GM18858 (cell line): ENCODE measurements around the gene MICA.
"Not testable (repeated sequence)": the region's sequence is repeated elsewhere in the genome, so short reads cannot be mapped to it uniquely, and the experiment has no call there.

ENCODE experiments used
- ATAC-seq: cut with Tn5 transposase; IDR thresholded peaks from one replicate; pipeline ENCODE4 v1.9.1; 2021; ENCODE audit not compliant: unreplicated experiment

MICA gene

GRCh38 chr6:31381666-31382065 lies 21.7 kb upstream of the MICA start:
- ATAC-seq = no peak

- no peak for ATAC-seq
Observed at GRCh38 chr6:31383149-31383548, 20.2 kb upstream of the MICA start.

- no peak for ATAC-seq
Observed at GRCh38 chr6:31385041-31385440, 18.4 kb upstream of the MICA start.

DNA sequence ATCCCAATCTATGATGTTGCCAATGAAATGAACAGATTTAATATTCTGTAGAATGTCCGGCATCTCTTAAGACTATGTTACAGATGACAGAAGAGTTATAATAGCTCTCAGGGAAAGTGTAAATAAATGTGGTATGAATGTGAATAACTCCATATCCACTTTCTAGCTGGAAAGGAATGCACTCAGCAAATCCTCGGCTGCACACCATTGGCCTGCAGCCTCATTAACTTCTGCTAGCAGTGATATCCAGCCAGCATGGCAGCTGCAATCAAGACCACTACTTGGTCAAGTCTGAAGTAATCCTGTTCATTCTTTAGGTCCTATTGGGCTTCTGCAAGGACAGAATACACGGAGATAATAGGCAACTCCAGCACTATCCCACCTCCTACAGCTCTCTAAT lies 17.3 kb upstream of the MICA start:
- ATAC-seq = no peak

- no peak for ATAC-seq
Observed at GRCh38 chr6:31386977-31387376, 16.4 kb upstream of the MICA start.

GRCh38 chr6:31388916-31389801 lies 14.2 kb upstream of the MICA start:
- not testable (repeated sequence) for ATAC-seq

DNA sequence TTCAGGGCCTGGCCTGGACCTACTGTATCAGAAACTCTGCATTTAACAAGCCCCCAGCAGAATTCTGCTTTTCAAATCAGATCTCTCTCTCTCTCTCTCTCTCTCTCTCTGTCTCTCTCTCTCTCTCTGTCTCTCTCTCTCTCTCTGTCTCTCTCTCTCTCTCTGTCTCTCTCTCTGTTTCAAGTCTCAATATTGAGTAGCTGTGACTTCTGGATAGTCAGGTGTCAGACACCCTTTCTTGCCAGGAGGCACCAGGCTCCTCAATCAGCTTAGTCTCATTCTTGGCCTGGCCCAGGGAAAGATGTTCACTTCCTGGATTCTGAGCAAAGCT lies 13.6 kb upstream of the MICA start:
- not testable (repeated sequence) for ATAC-seq

DNA sequence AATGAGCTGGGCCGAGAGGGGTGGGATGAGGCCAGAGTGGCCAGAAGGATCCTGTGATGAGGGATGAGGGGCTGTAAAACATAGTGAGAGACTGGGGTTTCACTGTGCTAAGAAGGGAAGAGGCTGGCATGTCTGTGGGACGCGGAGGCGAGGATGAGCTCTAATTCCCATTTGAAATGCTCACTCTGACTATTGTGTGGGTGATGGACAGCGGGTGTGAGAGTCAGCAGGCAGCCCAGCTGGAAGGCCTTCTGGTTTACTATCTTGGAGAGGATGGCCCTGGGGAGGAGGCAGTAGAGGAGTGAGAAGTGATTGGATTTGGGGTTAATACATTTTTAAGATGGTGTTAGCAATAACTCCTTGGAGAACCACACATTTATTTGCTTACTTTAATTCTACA lies 9.5 kb upstream of the MICA start:
- ATAC-seq = no peak

- no peak for ATAC-seq
Observed at GRCh38 chr6:31394381-31394780, 9.0 kb upstream of the MICA start.

DNA sequence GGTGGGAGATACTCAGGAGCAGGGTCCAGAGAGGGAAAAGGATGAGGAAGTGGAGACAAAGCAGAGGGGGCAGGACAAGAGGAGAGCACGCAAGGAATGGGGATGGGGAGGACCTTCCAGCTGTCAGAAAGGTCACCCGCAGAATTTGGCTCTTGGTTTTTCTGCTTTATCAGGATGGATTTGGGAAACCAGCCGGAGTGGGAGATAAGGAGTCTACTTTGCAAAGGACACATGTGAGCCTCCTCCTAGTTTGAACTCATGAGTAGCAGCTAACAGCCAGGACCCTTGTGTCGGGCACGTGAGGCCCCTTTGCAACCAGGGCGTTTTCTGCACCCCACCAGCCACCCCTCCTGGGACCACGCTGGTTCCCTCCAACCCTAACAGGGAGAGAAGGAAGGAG lies 7.6 kb upstream of the MICA start:
- ATAC-seq = no peak

GRCh38 chr6:31396422-31397152 lies 6.8 kb upstream of the MICA start:
- peak; percentile 47 for ATAC-seq

GRCh38 chr6:31397153-31397499 lies 6.3 kb upstream of the MICA start:
- ATAC-seq = not testable (repeated sequence)

DNA sequence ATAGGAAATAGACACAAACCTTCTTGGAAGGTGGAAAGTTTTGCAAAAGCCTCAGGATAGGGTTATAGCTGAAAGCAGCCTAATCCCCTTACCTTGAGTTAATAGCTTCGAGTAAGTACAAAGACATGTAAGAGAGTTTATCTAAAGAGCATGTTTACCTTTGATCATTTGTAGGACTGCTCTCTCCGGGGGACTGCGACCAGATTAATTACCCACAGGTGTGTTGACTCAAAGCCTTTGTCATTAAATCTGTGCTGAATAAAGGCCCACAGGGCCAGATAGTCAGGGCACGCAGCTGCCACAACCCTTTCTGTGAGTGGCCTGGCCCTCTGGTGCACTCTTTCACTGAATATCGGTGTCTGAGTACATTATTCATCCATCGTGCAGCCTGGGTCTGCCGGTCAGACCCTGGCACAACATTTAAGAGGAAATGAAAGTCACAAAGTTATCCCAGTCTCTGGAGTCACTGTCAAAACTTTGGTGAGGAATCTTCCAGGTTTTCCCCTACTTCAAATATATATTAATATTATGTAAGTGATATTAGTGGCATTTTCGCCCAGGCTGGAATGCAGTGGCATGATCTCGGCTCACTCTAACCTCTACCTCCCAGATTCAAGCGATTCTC lies 5.4 kb upstream of the MICA start:
- no peak for ATAC-seq

DNA sequence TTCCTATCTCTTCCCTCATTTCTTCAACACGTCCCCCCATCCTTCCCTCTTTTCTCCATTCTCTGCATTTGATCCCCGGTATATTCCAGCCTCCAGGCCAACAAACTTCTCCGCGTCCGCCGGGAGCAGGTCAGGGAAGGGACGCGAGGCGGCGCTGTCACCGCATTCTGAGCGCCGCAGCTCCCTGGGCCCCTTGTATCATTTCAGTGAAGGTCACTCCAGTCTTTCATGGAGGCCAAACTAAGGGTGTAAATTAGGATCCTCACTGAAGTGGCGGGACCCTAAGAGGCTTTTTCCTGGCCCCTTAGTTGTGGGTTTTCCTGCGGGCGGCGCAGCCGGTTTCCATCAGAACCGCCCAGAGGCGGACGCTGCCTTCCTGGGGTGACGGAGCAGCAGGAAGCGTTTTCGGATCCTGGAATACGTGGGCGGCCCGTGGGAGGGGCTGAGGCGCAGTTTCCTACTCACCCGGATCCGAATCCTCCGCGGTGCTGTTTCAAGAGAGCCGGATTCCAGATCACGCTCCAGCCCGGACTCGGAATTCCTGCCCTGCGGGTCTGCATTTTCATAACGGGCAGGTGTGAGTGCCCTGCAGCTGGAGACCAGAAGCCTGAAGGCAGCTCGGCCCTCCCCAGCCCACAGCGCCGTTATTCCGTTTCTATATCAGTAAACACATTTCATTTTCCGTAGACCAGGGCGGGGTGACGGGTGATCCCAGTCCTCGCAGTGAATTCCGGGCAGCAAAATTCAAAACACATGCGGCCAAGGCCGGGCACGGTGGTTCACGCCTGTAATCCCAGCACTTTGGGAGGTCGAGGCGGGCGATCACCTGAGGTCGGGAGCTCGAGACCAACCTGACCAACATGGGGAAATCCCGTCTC lies 3.6 kb upstream of the MICA start:
- no peak for ATAC-seq

- no peak for ATAC-seq
Observed at GRCh38 chr6:31400467-31401289, 2.7 kb upstream of the MICA start.

GRCh38 chr6:31401403-31401802 lies 2.0 kb upstream of the MICA start:
- ATAC-seq = no peak

DNA sequence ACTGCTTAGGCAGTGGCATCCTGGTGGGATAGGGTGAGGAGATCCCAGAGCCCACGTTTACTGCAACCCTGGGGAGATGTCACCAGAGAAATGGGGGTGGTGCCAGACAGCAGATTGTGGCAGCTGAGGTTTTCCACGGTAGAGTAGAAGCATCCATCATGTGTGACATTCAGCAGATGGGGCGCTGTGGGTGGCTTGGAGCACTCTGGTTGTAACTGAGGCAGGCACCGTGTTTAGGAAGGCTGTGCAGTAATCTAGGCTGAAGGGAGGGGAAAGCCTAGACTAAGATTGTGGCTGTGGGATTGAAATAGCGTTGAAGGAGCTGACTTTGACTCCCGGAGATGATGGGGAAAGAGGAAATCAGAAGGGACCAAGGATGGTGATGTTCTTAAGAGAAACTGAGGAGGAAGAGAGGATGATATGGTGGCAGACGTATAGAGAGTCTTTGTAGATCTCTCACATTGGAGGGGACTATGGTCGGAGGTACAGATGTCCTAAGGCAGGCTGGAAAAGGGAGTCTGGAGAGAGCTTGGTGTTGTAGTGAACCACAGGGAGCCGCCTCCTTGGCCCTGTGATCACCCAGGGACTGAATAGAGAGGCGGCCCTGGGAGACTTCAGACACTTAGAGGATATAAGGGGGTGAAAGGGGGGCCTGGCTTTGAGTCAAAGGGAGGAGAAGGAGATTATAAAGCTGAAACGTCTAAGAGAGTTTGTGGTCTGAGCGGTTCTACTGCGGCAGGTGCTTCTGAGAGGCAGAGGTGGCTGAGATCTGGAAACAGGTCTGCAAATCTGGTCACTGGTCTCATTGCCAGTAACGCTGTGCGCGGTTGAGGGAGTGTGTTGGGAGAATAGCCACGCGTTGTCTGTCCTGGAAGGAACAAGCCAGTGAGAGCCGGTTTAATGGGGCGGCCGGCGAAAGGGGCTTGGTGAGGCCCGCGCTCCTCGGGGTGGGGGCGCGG lies 792 bp upstream of the MICA start:
- ATAC-seq = no peak

DNA sequence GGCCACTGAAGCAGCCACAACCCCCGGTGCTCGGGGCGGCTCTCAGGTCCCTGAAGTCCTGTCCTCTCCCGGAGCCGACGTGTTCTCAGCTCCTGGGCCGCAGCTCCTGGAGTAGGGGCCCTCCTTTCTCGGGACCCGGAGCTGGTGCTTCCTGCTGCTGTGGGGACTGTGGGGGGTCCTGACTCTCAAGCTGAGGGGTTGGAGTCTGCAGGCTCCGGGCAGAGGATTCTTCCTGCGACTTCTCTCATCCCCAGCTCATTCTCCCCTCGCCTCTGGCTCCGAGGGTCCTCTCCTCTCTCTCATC lies 618 bp downstream of the MICA start:
- not testable (repeated sequence) for ATAC-seq

GRCh38 chr6:31405996-31406395 lies 2.6 kb downstream of the MICA start:
- no peak for ATAC-seq
